Hematopoietic multipotent progenitor cell treated with erythropoietin and hydrocortisone succinate and interleukin-3 and kit ligand, for 8 days (in vitro differentiated cells): Measurements from ENCODE around the gene CXorf58.
"Not testable (repeated sequence)": the region's sequence is repeated elsewhere in the genome, so short reads cannot be mapped to it uniquely, and the experiment has no call there.

Source experiments
- DNase-seq: peaks from one replicate; pipeline ENCODE4 v3.0.0-alpha.2; 2015

The CXorf58 gene, protein sequence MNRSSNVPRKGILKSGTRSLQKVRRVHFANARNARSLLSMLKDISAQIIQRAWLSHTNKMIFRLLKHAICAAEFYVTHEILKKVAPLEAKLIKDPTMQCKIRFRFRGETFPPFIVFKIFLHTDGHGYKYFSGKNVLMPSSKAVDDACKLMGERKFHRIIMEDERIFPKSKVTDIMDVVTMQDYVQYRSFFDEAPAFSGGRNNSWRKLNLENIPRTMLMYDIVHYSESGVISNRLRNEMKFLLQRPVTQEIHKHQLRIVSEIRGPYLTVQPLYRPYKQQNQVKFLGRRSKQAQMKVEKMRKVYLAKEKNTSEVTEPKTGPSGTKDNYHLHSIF

DNA sequence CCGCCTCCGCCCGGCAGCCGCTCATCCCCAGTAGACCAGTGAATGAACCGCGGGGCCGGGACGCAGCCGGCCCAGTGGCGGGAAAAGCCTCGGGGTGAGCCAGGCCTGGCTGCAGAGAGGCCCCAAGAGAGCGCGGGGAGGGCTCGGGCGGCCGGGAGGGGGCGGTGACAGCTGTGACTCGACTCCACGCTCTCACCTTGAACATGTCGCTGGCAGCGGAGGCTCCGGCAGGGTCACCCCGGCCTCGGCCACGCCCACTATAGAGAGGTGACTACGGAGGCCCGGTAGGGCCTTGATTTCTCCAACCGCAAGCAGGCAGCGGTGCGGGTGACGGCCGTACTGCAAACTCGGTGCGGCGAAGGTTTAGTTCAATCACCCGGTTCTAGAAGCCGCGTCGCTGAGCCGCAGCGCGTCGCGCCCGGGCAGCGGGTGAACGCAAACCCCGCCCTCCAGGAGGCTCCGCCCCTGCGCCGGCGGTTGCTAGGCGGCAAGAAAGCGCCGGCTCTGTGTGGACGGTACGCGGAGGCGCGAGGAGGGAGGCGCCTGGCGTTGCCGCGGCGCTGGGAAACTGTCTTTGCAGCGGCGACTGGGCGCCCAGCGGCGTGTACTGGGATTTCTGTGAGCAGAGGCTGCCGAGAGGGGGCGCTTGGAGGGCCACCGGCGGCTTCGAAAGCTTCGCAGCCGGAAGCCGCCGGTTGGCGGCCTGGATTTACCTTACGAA is at the start of gene CXorf58, which contains the start of gene APOO:
Gene CXorf58 (plus strand): TSS at position 509 of the 721 bp plus-strand sequence. CDS start 2,297 bp downstream, outside the sequence.
Gene APOO (minus strand): TSS at position 441 of the 721 bp plus-strand sequence. CDS start 236 bp downstream, at position 205.
- DNase-seq, result peak; percentile 91

DNA sequence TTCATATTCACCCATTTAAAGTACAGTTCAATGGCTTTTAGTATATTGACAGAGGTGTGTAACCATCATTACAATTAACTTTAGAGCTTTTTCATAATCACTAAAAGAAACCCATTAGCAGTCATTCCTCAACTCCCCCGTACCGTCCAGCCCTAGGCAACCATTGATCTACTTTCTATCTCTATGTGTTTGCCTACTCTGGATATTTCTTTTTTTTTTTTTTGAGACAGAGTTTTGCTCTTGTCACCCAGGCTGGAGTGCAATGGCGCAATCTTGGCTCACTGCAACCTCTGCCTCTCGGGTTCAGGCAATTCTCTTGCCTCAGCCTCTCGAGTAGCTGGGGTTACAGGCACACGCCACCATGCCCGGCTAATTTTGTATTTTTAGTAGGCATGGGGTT is 48.6 kb upstream of the CXorf58 start:
- DNase-seq, result not testable (repeated sequence)

DNA sequence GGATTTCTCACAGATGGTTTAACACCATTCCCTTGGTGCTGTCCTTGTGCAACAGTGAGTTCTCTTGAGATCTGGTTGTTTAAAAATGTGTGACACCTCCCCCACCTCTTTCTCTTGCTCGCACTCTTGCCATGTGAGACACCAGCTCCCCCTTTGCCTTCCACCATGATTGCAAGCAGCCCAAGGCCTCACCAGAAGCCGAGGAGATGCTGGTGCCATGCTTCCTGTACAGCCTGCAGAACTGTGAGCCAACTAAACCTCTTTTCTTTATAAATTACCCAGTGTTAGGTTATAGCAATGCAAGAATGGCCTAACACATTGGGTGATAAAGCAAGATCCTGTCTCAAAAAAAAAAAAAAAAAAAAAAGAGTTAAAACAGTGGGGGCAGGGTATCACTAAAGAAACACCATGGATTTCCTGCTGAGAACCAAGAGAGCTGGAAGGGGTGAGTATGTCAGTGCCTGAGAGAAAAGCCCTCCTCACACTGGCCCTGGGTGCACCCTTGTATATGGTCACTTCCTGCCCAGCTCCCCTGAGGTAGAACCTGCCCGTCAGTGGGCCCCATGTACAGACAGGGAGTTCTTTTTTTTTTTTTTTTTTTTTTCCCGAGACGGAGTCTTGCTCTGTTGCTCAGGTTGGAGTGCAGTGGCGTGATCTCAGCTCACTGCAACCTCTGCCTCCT is 46.5 kb upstream of the CXorf58 start:
- no peak for DNase-seq

DNA sequence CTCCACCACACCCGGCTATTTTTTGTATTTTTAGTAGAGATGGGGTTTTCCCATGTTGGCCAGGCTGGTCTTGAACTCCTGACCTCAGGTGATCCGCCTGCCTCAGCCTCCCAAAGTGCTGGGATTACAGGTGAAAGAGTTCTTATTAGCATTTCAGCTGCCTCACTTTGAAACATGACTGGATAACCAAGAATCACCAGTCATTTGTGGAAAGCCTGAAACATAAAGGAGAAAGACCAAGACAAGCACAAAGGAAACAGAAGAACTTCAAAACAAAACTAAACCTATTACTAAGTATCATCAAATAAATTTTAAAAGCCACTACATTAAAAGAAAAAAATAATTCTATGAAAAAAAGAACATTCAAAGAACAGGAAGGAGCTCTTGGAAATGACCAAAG is 45.9 kb upstream of the CXorf58 start:
- DNase-seq, result not testable (repeated sequence)

DNA sequence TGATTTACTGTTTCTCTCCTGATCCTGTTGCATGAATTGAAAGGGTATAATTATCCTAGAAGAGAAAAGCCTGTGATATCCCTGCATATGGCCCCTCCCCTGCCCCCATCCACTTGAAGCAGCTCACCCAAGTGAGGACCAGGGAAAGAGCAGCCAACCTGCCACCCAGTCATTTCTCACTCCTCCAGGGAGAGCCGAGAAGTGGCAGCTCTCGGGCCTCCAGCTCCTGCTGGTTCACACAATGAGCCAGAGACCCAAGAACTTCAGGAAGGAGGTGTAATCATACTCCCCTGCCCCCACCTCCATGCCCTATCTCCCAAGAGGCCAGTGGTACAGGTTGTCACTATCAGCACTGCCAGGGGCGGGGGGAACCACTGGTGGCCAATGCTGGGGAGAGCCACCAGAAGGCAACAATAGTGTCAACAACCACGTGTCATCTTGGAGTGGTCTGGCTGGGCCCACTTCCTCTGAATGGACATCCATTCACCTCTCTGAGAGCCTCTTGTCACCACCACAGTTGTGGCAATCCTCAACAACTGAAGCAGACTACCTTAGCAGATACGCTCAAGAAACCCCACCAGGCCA is 43.0 kb upstream of the CXorf58 start:
- DNase-seq, result peak; percentile 52

DNA sequence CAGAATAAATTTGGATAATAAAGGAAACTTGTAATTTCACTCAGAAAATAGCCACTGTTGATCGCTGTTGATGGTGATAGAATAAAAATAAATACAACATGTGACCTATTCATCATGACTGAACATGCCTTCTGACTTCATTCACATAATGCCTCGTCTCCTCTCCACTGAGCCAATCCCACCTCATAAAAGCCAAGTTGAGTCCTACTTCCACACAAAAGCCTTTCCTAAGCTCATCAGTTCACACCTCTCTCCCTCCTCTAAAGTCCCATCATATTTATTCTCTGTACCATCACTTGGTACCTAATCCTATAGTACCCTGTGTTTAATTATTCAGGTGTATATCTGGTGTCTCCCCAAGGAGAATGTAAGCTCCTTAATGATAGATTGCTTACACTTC is 37.8 kb upstream of the CXorf58 start:
- DNase-seq, result no peak

DNA sequence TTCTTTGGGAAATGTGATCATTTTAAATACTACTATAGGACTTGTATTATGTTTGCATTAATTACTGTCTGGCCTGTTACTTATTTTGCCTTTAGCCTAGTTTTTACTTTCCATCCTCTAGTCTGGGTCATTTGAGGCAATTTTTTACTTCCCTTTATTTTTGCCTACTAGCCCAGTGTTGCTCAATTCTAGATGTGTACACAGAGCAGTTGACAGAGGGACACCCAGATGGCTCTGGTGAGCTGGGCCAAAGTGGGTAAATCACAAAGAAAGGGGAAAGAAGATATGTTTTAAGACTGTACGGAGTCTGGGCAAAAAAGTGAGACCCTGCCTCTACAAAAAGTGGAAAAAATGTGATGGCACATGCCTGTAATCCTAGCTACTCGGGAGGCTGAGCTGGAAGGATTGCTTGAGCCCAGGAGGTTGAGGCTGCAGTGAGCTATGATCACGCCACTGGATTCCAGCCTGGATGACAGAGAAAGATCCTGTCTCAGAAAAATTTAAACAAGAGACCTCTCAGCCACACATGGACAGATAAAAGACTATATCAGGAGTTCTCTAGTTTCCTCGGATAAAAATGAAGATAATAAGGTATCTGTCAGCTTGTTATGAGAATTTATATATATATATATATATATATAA is 35.8 kb upstream of the CXorf58 start:
- DNase-seq, result no peak

DNA sequence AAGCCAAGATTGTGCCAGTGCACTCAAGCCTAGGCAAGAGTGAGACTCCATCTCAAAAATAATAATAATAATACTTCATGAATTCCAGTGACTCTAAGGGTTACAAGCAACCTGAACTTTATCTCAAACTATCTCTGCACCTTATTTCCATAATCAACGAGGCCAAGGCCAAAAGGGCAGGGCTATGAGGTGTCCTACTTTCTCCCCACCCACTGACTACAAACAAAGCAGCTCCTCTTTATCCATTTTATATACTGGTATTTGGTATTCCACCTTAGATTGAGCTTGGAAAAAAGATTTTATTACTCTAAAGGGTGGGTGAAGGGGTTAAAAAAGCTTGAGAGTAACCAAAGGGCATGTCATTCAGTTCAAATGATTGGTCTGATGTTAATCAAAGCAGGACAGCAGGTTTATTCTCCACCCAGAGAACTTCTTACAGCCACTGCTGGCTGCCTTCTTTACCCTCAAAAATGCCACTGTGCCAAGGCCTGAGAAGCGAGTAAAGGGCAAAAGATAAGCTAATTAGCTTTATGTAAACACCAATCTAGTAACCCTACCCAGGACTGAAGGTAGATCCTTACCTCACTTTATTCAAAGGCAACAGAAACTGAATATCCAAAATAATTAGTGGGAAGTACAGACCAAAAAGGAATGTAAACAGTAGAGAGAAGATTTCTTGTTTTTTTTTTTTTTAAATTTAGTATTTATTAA is 28.3 kb upstream of the CXorf58 start:
- no peak for DNase-seq

DNA sequence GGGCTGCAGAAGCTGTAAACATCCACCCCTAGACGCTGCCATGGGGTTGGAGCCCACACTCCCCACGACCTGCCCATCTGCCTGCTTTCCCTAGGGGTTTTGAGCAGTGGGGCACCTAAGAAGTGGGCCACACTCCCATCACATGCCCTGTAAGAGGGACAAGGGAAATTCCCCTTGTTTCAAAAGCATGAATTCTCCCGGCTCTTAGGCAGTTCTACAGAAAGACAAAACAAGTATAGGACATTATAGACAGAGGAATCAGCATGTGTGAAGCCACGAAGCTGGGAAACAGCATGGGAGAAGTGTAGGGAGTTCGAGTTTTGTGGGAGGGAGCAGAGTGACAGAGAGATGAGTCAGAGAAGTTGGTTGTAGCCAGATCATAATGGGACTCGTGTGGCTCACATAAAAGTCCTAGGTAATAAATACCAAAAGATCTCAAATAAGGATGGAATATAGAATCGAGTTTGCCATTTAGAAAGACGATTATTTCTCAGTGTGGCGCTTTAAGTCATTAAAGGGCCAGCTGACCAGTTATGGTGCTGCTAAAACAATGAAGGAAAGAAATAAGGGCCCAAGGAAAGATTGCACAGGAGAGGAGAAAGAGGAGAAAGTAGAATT is 24.0 kb upstream of the CXorf58 start:
- DNase-seq, result no peak

DNA sequence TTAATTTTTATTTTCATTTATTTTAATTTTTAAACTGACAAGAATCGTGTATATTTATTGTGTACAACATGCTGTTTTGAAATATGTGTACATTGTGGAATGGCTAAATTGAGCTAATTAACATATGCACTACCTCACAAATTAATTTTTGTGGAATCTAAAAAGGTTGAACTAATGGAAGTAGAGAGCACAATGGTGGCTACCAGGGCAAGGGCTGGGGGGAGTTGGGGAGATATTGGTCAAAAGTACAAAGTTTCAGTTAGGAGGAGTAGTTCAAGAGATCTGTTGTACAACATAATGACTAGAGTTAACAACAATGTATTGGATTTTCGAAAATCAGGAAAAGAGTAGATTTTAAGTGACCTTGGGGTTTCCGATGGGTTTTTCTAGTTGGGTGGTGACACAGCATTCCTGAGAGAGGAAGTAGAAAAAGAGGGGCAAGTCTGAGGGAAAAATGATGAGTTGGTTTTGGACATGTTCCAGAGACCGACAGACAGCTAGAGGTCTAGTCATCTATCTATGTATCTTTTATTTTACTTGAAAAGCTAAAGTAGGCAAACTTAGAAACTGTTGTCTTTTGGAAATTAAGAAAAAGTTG is 23.3 kb upstream of the CXorf58 start:
- DNase-seq, result peak; percentile 66

DNA sequence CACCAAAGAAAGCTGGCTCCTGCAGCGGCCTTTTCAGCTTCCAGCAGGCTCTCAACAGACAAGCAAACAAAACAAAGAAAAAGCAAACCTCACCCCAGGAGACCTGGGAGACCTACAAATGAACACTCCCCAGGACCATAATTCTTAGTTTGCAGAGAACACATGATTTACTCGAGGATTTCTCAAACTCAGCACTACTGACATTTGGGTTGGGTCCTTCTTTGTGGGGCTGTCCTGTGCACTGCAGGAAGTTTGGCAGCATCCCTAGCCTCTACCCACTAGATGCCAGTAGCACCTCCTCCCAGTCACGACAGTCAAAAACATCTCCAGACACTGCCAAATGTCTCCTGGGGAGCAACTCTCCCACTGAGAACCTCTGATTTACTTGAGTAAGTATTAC is 22.0 kb upstream of the CXorf58 start:
- DNase-seq, result no peak

DNA sequence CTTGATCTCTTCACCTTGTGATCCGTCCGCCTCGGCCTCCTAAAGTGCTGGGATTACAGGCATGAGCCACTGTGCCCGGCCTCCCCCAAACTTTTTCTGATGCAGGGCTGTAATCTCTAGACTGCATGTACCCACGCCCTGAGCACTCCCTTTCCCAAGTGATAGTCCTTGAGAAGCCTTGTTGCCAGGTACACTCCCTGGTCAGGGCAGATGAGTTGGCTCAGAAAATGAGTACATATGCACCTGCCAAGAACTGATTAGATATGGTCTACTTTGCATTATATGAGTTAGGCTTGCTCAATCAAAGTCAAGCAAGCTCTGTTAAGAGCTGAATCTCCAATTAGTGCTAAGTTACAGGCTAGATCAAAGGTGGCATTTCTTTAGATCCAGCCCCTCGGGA is 20.4 kb upstream of the CXorf58 start:
- DNase-seq, result peak; percentile 88

DNA sequence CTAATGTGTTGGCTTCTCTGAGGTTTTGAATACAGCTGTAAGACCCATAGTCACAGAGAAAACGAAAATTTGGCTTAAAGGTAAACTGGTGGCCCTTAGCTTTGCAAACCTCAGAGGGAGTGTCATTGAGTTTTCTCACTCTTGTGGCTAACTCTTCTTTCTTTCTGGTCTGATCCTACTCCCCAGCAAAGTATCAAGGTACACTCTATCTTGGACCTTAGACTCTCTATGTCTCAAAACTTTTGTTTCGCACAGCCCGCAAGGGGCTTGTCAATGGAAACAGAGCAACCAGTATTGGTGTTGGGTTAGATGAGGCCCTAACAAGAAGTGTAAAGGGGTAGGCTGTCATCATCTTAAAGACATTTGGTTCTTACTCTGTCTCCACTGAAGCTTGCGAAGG is 19.9 kb upstream of the CXorf58 start:
- DNase-seq, result no peak

DNA sequence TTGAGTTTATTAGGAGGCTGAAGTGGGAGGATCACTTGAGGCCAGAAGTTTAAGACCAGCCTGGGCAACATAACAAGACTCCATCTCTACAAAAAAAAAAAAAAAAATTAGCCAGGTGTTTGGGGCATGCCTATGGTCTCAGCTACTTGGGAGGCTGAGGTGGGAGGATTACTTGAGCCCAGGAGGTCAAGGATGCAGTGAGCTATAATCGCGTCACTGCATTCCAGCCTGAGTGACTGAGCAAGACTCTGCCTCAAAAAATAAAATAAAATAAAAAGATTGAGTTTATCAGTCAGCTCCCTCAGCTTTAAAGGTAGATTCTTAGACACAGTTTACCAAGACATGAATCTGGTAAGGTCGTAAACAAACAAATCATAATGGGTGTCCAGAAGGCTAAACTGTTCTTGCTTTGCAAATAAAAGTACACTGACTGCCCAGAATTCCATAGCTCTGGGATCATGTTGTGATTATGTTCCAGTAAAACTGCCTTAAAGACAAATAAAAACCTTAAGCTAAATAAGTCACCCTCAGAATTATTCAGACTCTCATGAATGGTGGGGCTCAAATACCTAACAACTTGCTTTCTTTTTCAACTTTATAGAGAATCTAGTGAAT is 18.8 kb upstream of the CXorf58 start:
- no peak for DNase-seq

DNA sequence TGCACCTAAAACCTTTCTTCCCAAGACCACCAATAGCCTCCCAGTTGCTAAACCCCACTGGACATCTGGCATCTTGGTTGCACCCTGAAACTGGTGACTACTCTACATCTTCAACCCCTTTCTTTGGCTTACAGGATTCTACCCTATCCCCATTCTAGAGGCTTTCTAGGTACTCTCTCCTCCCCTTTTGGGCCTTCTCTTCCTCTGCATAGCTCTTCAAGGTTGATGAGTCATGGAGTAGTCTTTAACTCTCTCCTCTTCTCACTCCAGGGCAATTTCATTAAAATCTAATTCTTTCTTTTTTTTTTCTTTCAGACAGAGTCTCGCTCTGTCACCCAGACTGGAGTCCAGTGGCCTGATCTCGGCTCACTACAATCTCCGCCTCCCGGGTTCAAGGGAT is 16.9 kb upstream of the CXorf58 start:
- no peak for DNase-seq

DNA sequence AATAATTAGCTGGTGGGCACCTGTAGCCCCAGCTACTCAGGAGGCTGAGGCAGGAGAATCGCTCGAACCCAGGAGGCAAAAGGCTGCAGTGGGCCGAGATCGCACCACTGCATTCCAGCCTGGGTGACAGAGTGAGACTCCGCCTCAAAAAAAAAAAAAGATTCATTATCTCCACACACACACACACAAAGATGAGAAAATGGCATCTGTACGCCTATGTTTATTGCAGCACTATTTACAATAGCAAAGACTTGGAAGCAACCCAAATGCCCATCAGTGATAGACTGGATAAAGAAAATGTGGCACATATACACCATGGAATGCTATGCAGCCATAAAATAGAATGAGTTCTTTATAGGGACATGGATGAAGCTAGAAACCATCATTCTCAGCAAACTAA is 12.8 kb upstream of the CXorf58 start:
- peak; percentile 66 for DNase-seq

DNA sequence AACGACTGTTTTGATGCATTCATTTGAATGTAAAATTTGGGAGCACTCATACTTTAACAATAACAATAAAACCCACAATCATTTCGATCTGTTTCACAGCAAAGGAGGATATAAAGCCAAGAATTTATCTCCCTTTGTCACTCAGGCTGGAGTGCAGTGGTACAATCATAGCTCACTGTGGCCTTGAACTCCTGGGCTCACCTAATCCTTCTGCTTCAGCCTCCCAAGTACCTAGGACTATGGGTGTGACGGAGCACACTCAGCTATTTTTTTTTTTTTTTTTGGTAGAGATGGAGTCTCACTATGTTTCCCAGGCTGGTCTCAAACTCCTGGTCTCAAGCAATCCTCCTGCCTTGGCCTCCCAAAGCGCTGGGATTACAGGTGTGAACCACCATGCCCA is 11.3 kb upstream of the CXorf58 start:
- peak; percentile 32 for DNase-seq

DNA sequence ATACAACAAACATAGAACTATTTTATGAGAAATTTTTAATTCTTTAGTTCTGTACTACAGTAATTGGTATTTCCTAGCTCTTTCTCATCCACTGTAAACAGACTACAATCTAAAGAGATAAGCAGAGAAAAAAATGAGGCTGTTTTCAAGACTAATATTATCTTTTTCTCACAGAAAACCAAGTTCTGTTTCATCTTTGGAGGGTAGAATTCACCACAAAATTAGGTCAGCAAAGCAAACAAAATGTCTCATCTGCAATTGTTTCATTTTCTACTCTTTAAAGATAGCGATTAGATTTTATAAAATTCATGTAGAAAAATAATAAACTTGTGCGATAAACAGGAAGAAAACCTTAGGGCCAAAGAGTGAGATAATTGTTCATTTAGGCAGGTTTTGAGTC is 10.8 kb upstream of the CXorf58 start:
- DNase-seq, result peak; percentile 68

DNA sequence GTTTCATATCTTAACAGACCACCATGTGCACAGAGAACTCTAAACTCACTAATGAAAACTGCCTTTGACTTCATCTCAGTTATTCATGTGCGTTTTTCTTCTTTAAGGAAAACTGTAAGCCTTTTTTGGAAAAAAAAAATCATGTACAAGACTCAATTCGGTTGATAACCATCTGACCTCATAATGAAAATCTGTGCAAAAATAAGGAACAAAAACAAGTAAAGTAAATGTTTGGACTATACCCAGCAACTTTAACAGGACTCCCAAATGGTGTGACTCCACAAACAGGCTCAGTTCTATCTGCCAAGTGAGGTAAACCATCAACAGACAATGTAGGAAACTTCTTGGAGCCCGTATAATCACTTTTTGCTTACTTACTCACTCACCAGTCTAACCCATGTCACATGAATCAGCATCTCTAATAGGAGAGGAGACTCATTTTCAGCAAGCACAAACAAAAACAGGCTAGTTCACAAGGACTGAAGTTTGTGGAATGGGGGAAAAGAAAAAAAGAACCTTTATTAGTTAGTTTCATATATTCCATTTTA is 9.3 kb upstream of the CXorf58 start:
- DNase-seq, result no peak

DNA sequence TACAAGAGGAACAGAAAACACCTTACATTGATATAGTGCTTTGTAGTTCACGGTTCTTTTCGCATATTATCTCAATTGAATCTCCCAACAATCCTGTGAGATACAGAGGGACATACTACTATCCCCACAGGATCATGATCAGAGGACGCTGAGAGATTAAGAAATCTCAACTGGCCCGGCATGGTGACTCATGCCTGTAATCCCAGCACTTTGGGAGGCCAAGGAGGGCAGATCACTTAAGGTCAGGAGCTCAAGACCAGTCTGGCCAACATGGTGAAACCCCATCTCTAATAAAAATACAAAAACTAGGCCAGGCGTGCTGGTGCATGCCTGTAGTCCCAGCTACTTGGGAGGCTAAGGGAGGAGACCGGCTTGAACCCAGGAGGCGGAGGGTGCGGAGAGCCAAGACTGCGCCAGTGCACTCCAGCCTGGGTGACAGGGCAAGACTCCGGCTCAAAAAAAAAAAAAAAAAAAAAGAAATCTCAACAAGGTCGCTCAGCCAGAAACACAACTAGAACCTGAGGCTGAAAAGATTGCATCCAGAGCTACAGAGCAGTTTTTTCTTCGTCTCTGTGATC is 7.5 kb upstream of the CXorf58 start:
- no peak for DNase-seq
